HepG2 (cell line): ENCODE measurements around the gene CTNNA2.

Source experiments
- CBX2 ChIP-seq, 2 experiments: fragments of 200-600 bp in 1 of 2; sonication (generic); formaldehyde crosslinking in 1 of 2; IDR thresholded peaks; 2 replicates each; pipeline versions ENCODE4 v1.7.0 to v1.8.1; 2018 to 2022; ENCODE audit warnings: low read depth in 2 of 2, low read length in 1 of 2, mild to moderate bottlenecking in 1 of 2, missing genetic modification reagents in 1 of 2
- CEBPB ChIP-seq: IDR thresholded peaks from 2 replicates; pipeline ENCODE4 v1.6.1; 2011; ENCODE audit warnings: low read depth, low read length, improper control_type of control experiment, borderline replicate concordance
- FOXC1 ChIP-seq: sonication (generic); formaldehyde crosslinking; IDR thresholded peaks from 2 replicates; pipeline ENCODE4 v1.8.0; 2022; ENCODE audit warnings: mild to moderate bottlenecking, missing genetic modification reagents, borderline replicate concordance
- HINFP ChIP-seq: sonication (generic); formaldehyde crosslinking; IDR thresholded peaks from 2 replicates; pipeline ENCODE4 v1.4.0; 2020; ENCODE audit warnings: low read depth, mild to moderate bottlenecking, missing genetic modification reagents
- HOMEZ ChIP-seq: IDR thresholded peaks from 2 replicates; pipeline ENCODE4 v1.6.1; 2016; ENCODE audit warnings: low read depth
- KLF13 ChIP-seq: sonication (generic); formaldehyde crosslinking; IDR thresholded peaks from 2 replicates; pipeline ENCODE4 v1.4.0; 2020; ENCODE audit warnings: mild to moderate bottlenecking, missing genetic modification reagents
- MLXIP ChIP-seq: sonication (generic); formaldehyde crosslinking; IDR thresholded peaks from 2 replicates; pipeline ENCODE4 v1.9.0; 2021; ENCODE audit warnings: missing genetic modification reagents, borderline replicate concordance
- NFYB ChIP-seq: sonication (generic); formaldehyde crosslinking; IDR thresholded peaks from 2 replicates; pipeline ENCODE4 v1.4.0; 2020; ENCODE audit warnings: missing genetic modification reagents
- POLR2A ChIP-seq, 2 experiments: IDR thresholded peaks; 2 replicates each; pipeline ENCODE4 v1.6.1; 2011; ENCODE audit warnings: low read depth in 2 of 2, low read length in 2 of 2, mild to moderate bottlenecking in 1 of 2, moderate library complexity in 1 of 2; ENCODE audit not compliant: insufficient read depth in 1 of 2
- RBFOX2 ChIP-seq: fragments of 200-400 bp; formaldehyde crosslinking; IDR thresholded peaks from 2 replicates; pipeline ENCODE4 v1.6.1; 2017; ENCODE audit warnings: low read depth, mild to moderate bottlenecking, low read length
- ZFY ChIP-seq: sonication (generic); formaldehyde crosslinking; IDR thresholded peaks from 2 replicates; pipeline ENCODE4 v1.4.0; 2020; ENCODE audit warnings: missing genetic modification reagents
- TF ChIP-seq, protein P1 (sequence below): sonication (generic); formaldehyde crosslinking; IDR thresholded peaks from 2 replicates; pipeline ENCODE4 v1.5.0; 2020; ENCODE audit warnings: mild to moderate bottlenecking, missing genetic modification reagents, moderate library complexity
- TF ChIP-seq, protein P2 (sequence below): sonication (generic); formaldehyde crosslinking; IDR thresholded peaks from 2 replicates; pipeline ENCODE4 v1.5.1; 2020; ENCODE audit warnings: missing genetic modification reagents, mild to moderate bottlenecking, borderline replicate concordance

DNA sequence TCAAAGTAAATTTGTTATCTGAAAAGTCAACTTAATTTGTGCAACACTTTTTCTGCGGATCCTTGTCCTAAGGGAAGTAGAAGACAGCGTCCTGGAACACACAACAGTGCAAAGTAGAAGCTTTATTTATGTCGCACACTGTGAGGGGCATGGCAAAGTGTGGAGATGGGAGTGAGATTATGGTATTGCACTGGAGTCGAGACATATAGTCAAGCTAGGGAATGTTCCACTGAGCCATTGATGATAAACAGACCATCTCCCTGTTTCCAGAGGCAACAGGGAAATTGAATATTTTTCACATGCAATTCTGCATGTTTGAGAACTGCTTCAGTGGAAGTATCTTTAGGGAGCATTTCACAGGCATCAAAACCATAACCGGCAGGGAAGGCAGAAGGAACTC is 745.5 kb downstream of the CTNNA2 start:
- TF ChIP-seq ZFY (CRISPR knock-in tag) (no peak), KLF13 (CRISPR knock-in tag) (no peak), CEBPB (no peak), NFYB (CRISPR knock-in tag) (no peak), RBFOX2 (no peak), MLXIP (CRISPR knock-in tag) (no peak), POLR2A (IDR thresholded peaks at IDR 0.05; ENCODE audit: insufficient read depth in 1 of 2, low read depth in 2 of 2, low read length in 2 of 2) (no peak), FOXC1 (CRISPR knock-in tag) (no peak), HOMEZ (no peak), CBX2 (IDR thresholded peaks at IDR 0.05; ENCODE audit: low read depth, low read length) (no peak), CBX2 (CRISPR knock-in tag; IDR thresholded peaks at IDR 0.05; ENCODE audit: low read depth) (no peak), HINFP (CRISPR knock-in tag) (no peak)
- TF ChIP-seq, protein P1, sequence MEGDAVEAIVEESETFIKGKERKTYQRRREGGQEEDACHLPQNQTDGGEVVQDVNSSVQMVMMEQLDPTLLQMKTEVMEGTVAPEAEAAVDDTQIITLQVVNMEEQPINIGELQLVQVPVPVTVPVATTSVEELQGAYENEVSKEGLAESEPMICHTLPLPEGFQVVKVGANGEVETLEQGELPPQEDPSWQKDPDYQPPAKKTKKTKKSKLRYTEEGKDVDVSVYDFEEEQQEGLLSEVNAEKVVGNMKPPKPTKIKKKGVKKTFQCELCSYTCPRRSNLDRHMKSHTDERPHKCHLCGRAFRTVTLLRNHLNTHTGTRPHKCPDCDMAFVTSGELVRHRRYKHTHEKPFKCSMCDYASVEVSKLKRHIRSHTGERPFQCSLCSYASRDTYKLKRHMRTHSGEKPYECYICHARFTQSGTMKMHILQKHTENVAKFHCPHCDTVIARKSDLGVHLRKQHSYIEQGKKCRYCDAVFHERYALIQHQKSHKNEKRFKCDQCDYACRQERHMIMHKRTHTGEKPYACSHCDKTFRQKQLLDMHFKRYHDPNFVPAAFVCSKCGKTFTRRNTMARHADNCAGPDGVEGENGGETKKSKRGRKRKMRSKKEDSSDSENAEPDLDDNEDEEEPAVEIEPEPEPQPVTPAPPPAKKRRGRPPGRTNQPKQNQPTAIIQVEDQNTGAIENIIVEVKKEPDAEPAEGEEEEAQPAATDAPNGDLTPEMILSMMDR (CRISPR knock-in tag) = no peak
- TF ChIP-seq, protein P2, sequence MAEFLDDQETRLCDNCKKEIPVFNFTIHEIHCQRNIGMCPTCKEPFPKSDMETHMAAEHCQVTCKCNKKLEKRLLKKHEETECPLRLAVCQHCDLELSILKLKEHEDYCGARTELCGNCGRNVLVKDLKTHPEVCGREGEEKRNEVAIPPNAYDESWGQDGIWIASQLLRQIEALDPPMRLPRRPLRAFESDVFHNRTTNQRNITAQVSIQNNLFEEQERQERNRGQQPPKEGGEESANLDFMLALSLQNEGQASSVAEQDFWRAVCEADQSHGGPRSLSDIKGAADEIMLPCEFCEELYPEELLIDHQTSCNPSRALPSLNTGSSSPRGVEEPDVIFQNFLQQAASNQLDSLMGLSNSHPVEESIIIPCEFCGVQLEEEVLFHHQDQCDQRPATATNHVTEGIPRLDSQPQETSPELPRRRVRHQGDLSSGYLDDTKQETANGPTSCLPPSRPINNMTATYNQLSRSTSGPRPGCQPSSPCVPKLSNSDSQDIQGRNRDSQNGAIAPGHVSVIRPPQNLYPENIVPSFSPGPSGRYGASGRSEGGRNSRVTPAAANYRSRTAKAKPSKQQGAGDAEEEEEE = no peak
